Fibroblast of lung (primary cell): Measurements from ENCODE around the gene UMAD1. TPM values are rescaled to one million over a fixed set of nuclear protein-coding genes. Genes with fewer than 3 reads are reported as not detected.

Experiments used
- DNase-seq, 2 donors: peaks; one replicate each; pipeline versions ENCODE4 v3.0.0 to v3.0.0-alpha.2; 2010; ENCODE audit warnings: low read depth in 2 of 2
- H2AFZ ChIP-seq: 2 replicates; pipeline ENCODE4 v1.5.1; 2012; ENCODE audit warnings: low read length, control low read depth, inconsistent platforms
- H3K27ac ChIP-seq: 2 replicates; pipeline ENCODE4 v1.5.1; 2011; ENCODE audit warnings: low read length, control low read depth; ENCODE audit not compliant: insufficient read depth
- H3K27me3 ChIP-seq: 2 replicates; pipeline ENCODE4 v1.5.1; 2011; ENCODE audit warnings: mild to moderate bottlenecking, low read length; ENCODE audit not compliant: control insufficient read depth, insufficient read depth
- H3K36me3 ChIP-seq: 2 replicates; pipeline ENCODE4 v1.5.1; 2011; ENCODE audit warnings: low read length; ENCODE audit not compliant: control insufficient read depth, insufficient read depth
- H3K4me1 ChIP-seq: 2 replicates; pipeline ENCODE4 v1.5.1; 2011; ENCODE audit warnings: low read length; ENCODE audit not compliant: control insufficient read depth, insufficient read depth; ENCODE audit errors: extremely low read depth
- H3K4me2 ChIP-seq: 2 replicates; pipeline ENCODE4 v1.5.1; 2011; ENCODE audit warnings: low read length, control low read depth; ENCODE audit not compliant: insufficient read depth; ENCODE audit errors: extremely low read depth
- H3K4me3 ChIP-seq, 4 experiments: fragments of 200-600 bp in 1 of 4; sonication (generic) in 1 of 4; replicated peaks in 1 of 4; 2 replicates each; pipeline ENCODE4 v1.5.1; 2011 to 2016; ENCODE audit warnings: low read length in 4 of 4, low read depth in 3 of 4, mild to moderate bottlenecking in 3 of 4, control low read depth in 2 of 4, inconsistent platforms in 1 of 4, mixed read lengths in 1 of 4; ENCODE audit not compliant: insufficient read depth in 1 of 4; ENCODE audit errors: control extremely low read depth in 1 of 4
- H3K79me2 ChIP-seq: 2 replicates; pipeline ENCODE4 v1.5.1; 2012; ENCODE audit warnings: mild to moderate bottlenecking, low read length, inconsistent platforms; ENCODE audit not compliant: control insufficient read depth, insufficient read depth
- H3K9ac ChIP-seq: 2 replicates; pipeline ENCODE4 v1.5.1; 2011; ENCODE audit warnings: mild to moderate bottlenecking, low read length, control low read depth; ENCODE audit not compliant: insufficient read depth
- H3K9me3 ChIP-seq: 2 replicates; pipeline ENCODE4 v1.5.1; 2012; ENCODE audit warnings: low read depth, low read length; ENCODE audit not compliant: control insufficient read depth, insufficient read depth
- H4K20me1 ChIP-seq: 2 replicates; pipeline ENCODE4 v1.5.1; 2011; ENCODE audit warnings: low read length; ENCODE audit not compliant: control insufficient read depth, insufficient read depth; ENCODE audit errors: extremely low read depth
- EZH2 ChIP-seq: IDR thresholded peaks from 2 replicates; pipeline ENCODE4 v1.5.1; 2012; ENCODE audit warnings: low read length, control low read depth, mild to moderate bottlenecking; ENCODE audit errors: missing control alignments
- polyA plus RNA-seq, 2 donors: library from polyadenylated mRNA; depleted of rRNA in 1 of 2; stranded (reverse) in 1 of 2; unstranded in 1 of 2; fragments of >200 nt; gene quantifications; 2 replicates each; pipeline ENCODE4 v1.2.1, GENCODE V29; 2011 to 2012; ENCODE audit warnings: missing spikeins in 1 of 2
- total RNA-seq: library from RNA; depleted of rRNA; stranded (reverse); fragments of >200 nt; gene quantifications from 2 replicates; pipeline ENCODE4 v1.2.1, GENCODE V29; 2014
- TF ChIP-seq, protein P1 (sequence below), 2 donors: IDR thresholded peaks in 1 of 2; conservative IDR thresholded peaks in 1 of 2; 1 replicate in 1 of 2; 2 replicates in 1 of 2; pipeline ENCODE4 v1.5.1; 2011 to 2012; ENCODE audit warnings: low read length in 2 of 2, control low read depth in 1 of 2, inconsistent platforms in 1 of 2, low read depth in 1 of 2, mild to moderate bottlenecking in 1 of 2

The UMAD1 gene
- total and polyA plus RNA-seq, 2 donors (not counting 1 experiment from before 2014, with no cell fraction given) = 12.4 to 19.8 TPM

GRCh38 chr7:7920481-7920880, 279.9 kb downstream of the UMAD1 start:
- H2AFZ ChIP-seq = no peak overlapping the region
- no peaks in the 10 kb centered on the region for H3K9me3 ChIP-seq
- no peaks in the 10 kb centered on the region for H3K79me2 ChIP-seq
- no peaks in the 10 kb centered on the region for H3K4me1 ChIP-seq
- no peaks in the 10 kb centered on the region for H4K20me1 ChIP-seq
- TF ChIP-seq, protein P1, sequence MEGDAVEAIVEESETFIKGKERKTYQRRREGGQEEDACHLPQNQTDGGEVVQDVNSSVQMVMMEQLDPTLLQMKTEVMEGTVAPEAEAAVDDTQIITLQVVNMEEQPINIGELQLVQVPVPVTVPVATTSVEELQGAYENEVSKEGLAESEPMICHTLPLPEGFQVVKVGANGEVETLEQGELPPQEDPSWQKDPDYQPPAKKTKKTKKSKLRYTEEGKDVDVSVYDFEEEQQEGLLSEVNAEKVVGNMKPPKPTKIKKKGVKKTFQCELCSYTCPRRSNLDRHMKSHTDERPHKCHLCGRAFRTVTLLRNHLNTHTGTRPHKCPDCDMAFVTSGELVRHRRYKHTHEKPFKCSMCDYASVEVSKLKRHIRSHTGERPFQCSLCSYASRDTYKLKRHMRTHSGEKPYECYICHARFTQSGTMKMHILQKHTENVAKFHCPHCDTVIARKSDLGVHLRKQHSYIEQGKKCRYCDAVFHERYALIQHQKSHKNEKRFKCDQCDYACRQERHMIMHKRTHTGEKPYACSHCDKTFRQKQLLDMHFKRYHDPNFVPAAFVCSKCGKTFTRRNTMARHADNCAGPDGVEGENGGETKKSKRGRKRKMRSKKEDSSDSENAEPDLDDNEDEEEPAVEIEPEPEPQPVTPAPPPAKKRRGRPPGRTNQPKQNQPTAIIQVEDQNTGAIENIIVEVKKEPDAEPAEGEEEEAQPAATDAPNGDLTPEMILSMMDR (conservative IDR thresholded peaks at IDR 0.05 in 1 of 2, IDR thresholded peaks at IDR 0.05 in 1 of 2; ENCODE audit: low read depth in 1 of 2, low read length in 2 of 2) = no peak
- TF ChIP-seq EZH2 = no peak
- H3K27me3 ChIP-seq = no peaks in the 10 kb centered on the region
- no peak overlapping the region for H3K9ac ChIP-seq
- H3K36me3 ChIP-seq = no peaks in the 10 kb centered on the region
- no peak for DNase-seq
- no peak overlapping the region for H3K4me3 ChIP-seq
- H3K27ac ChIP-seq = no peak overlapping the region
- H3K4me2 ChIP-seq = no peak overlapping the region

DNA sequence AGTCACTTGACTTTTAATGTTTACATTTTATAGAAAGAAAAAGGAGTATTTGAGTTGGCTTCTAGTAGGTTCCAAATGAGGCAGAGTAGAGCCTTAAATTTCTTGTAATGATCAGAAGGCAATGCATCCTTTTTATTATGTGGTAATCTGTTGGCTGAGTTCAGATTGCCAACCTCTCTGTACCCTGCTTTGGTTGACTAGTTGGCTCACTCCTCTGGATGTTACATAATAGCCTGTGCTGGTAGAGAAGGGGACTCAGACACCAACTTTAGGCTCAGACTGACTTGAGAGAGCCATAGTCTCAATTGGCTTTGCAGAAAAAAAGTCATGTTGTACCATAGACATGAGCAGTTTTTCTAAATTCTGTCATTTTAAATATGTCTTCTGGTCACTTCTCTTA, 281.3 kb downstream of the UMAD1 start:
- Histone ChIP-seq H3K36me3 (no peaks in the 10 kb centered on the region), H4K20me1 (no peaks in the 10 kb centered on the region), H2AFZ (no peak overlapping the region), H3K9me3 (no peaks in the 10 kb centered on the region), H3K4me2 (no peak overlapping the region), H3K27me3 (no peaks in the 10 kb centered on the region), H3K9ac (no peak overlapping the region), H3K79me2 (no peaks in the 10 kb centered on the region), H3K4me1 (no peaks in the 10 kb centered on the region), H3K27ac (no peak overlapping the region), H3K4me3 (no peak overlapping the region)
- TF ChIP-seq, protein P1 (conservative IDR thresholded peaks at IDR 0.05 in 1 of 2, IDR thresholded peaks at IDR 0.05 in 1 of 2; ENCODE audit: low read depth in 1 of 2, low read length in 2 of 2) = no peak
- TF ChIP-seq EZH2 = no peak
- no peak for DNase-seq

DNA sequence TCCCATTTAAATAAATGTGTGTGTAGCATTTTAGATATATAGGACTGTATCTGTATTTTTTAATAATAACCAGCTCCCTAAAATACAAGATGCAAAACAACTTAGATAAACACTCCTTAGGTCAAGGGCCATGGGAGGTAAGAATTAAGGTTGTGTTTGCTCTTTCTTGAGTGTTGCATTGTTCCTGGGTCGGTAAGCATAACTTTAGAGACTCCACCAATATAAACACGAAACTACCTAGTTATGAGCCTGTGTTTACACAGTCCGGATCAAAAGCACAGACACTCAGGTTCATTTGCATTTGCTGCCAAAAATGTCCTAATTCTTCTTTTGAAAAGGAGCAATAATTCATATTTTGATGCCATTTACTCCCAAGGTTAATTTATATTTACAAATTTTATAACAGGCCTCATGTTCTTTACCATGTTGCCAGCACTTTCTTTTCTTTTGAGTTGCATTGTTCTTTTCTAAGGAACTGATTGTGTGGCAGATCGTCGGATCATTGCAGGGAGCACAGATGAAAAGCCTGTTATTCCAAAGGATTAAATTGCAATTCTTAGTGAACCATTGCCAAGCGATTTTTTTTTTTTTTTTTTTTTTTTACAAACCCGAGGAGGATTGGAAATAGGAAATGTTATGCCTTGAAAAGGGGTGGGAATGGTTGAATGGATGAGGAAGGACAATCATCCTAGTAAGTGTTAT, 282.3 kb downstream of the UMAD1 start:
- Histone ChIP-seq H3K27me3 (no peaks in the 10 kb centered on the region), H2AFZ (no peak overlapping the region), H3K4me2 (no peak overlapping the region), H3K9me3 (no peaks in the 10 kb centered on the region), H3K79me2 (no peaks in the 10 kb centered on the region), H4K20me1 (no peaks in the 10 kb centered on the region), H3K4me1 (no peaks in the 10 kb centered on the region), H3K27ac (no peak overlapping the region), H3K36me3 (no peaks in the 10 kb centered on the region), H3K4me3 (no peak overlapping the region), H3K9ac (no peak overlapping the region)
- TF ChIP-seq EZH2 = no peak
- TF ChIP-seq, protein P1 (conservative IDR thresholded peaks at IDR 0.05 in 1 of 2, IDR thresholded peaks at IDR 0.05 in 1 of 2; ENCODE audit: low read depth in 1 of 2, low read length in 2 of 2) = no peak
- no peak for DNase-seq
